Measurements from ENCODE around the gene RDH16. TPM values are rescaled to one million over a fixed set of nuclear protein-coding genes. Genes with fewer than 3 reads are reported as not detected.

Gene RDH16
- total RNA-seq, 1 experiment from 2014 or later: 0.59 TPM

- DNase-seq (ENCODE audit: low read depth, low spot score) (no peak), ATAC-seq (no peak)
- Histone ChIP-seq H3K79me2 (ENCODE audit: insufficient read depth, low read length) (no peaks in the 10 kb centered on the region), H3K4me1 (ENCODE audit: control insufficient read depth in 1 of 2, insufficient read depth in 2 of 2, low read length in 2 of 2) (peaks cover 0 to 5% of the 10 kb centered on the region in 2 experiments; a peak in 1 of 4 replicates), H3K9me3 (ENCODE audit: control insufficient read depth in 1 of 2, insufficient read depth in 1 of 2, low read depth in 1 of 2, low read length in 2 of 2) (no peaks in the 10 kb centered on the region), H3K36me3 (ENCODE audit: control insufficient read depth in 1 of 2, insufficient read depth in 2 of 2, low read length in 2 of 2) (no peaks in the 10 kb centered on the region), H3K4me3 (replicated peaks in 1 of 2; ENCODE audit: low read depth in 1 of 2, low read length in 2 of 2) (no peak overlapping the region), H2AFZ (ENCODE audit: low read depth, low read length, poor library complexity, severe bottlenecking) (no peak overlapping the region), H3K9ac (ENCODE audit: low read length) (no peak overlapping the region), H3K9me2 (ENCODE audit: insufficient read depth) (no peaks in the 10 kb centered on the region), H3K4me2 (ENCODE audit: low read length) (no peak overlapping the region), H3K27ac (ENCODE audit: low read depth, low read length) (no peak overlapping the region), H4K20me1 (ENCODE audit: insufficient read depth) (no peaks in the 10 kb centered on the region), H3K27me3 (ENCODE audit: insufficient read depth, low read length) (no peaks in the 10 kb centered on the region)
- CTCF ChIA-PET: no interaction called here
- no TSS peak for BruUV-seq (replicated peaks)
- RAD21 ChIA-PET (ENCODE audit: low non-redundant PET in 1 of 2, low total read pairs in 2 of 2, uncharacterized antibody in 2 of 2, unreplicated experiment in 2 of 2): no interaction called here
- intact Hi-C loops (cut with micrococcal nuclease): no loop called here
- POLR2A ChIA-PET: no interaction called here
- TF ChIP-seq RAD21 (IDR thresholded peaks at IDR 0.05; ENCODE audit: low read depth): no peak
- TF ChIP-seq ZFX (IDR thresholded peaks at IDR 0.05): no peak
- no peak for TF ChIP-seq ATF3 (IDR thresholded peaks at IDR 0.05)
- TF ChIP-seq ZBTB33 (IDR thresholded peaks at IDR 0.05; ENCODE audit: extremely low read depth, insufficient replicate concordance, low read length): no peak
- no peak for TF ChIP-seq POLR2A (IDR thresholded peaks at IDR 0.05; ENCODE audit: borderline replicate concordance, extremely low read depth, insufficient read depth, insufficient read length)
- no peak for TF ChIP-seq CEBPB (IDR thresholded peaks at IDR 0.05; ENCODE audit: low read depth)
- no peak for TF ChIP-seq YY1 (IDR thresholded peaks at IDR 0.05; ENCODE audit: extremely low read depth, insufficient replicate concordance, low read depth, low read length)
- no peak for TF ChIP-seq ELF1 (IDR thresholded peaks at IDR 0.05; ENCODE audit: borderline replicate concordance, low read depth)
- TF ChIP-seq EGR1 (IDR thresholded peaks at IDR 0.05; ENCODE audit: low read depth): no peak
- no peak for TF ChIP-seq CBX3 (IDR thresholded peaks at IDR 0.05; ENCODE audit: low read depth)
- no peak for TF ChIP-seq JUND (IDR thresholded peaks at IDR 0.05)
- TF ChIP-seq TCF7L2 (IDR thresholded peaks at IDR 0.05; ENCODE audit: borderline replicate concordance, extremely low read depth, insufficient read depth, insufficient read length): no peak
- no peak for TF ChIP-seq SIN3A (IDR thresholded peaks at IDR 0.05; ENCODE audit: low read depth)
- no peak for TF ChIP-seq POLR2AphosphoS5 (IDR thresholded peaks at IDR 0.05; ENCODE audit: low read depth, low read length)
- no peak for TF ChIP-seq CTCF (IDR thresholded peaks at IDR 0.05 in 2 of 3, conservative IDR thresholded peaks at IDR 0.05 in 1 of 3; ENCODE audit: borderline replicate concordance in 1 of 3, insufficient read depth in 1 of 3, low read depth in 2 of 3, low read length in 2 of 3)
- TF ChIP-seq ZNF274 (IDR thresholded peaks at IDR 0.05; ENCODE audit: low read depth, low read length): no peak
- TF ChIP-seq, protein P1, sequence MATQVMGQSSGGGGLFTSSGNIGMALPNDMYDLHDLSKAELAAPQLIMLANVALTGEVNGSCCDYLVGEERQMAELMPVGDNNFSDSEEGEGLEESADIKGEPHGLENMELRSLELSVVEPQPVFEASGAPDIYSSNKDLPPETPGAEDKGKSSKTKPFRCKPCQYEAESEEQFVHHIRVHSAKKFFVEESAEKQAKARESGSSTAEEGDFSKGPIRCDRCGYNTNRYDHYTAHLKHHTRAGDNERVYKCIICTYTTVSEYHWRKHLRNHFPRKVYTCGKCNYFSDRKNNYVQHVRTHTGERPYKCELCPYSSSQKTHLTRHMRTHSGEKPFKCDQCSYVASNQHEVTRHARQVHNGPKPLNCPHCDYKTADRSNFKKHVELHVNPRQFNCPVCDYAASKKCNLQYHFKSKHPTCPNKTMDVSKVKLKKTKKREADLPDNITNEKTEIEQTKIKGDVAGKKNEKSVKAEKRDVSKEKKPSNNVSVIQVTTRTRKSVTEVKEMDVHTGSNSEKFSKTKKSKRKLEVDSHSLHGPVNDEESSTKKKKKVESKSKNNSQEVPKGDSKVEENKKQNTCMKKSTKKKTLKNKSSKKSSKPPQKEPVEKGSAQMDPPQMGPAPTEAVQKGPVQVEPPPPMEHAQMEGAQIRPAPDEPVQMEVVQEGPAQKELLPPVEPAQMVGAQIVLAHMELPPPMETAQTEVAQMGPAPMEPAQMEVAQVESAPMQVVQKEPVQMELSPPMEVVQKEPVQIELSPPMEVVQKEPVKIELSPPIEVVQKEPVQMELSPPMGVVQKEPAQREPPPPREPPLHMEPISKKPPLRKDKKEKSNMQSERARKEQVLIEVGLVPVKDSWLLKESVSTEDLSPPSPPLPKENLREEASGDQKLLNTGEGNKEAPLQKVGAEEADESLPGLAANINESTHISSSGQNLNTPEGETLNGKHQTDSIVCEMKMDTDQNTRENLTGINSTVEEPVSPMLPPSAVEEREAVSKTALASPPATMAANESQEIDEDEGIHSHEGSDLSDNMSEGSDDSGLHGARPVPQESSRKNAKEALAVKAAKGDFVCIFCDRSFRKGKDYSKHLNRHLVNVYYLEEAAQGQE (IDR thresholded peaks at IDR 0.05; ENCODE audit: low read depth): no peak
- TF ChIP-seq EZH2 (IDR thresholded peaks at IDR 0.05): no peak
These were observed 5.6 kb downstream of the RDH16 start for GRCh38 chr12:56951582-56952339.
